OCI-LY7 (cell line): ENCODE measurements around the gene SCAND1. TPM values are rescaled to one million over a fixed set of nuclear protein-coding genes. Genes with fewer than 3 reads are reported as not detected.
"Not testable (repeated sequence)": the region's sequence is repeated elsewhere in the genome, so short reads cannot be mapped to it uniquely, and the experiment has no call there.

ENCODE experiments used
- BruUV-seq: library from RNA; stranded (reverse); fragments of 400-500 nt; replicated peaks from 2 replicates; lab custom pipeline; 2021; lab: Mats Ljungman, UMichigan
- CTCF ChIA-PET: fragments of 300-600 bp; sonication (Branson Sonifier 250); formaldehyde crosslinking; loops from one replicate; lab custom pipeline; 2022; ENCODE audit warnings: antibody characterized with exemption; ENCODE audit not compliant: unreplicated experiment; lab: Charles Lee
- POLR2A ChIA-PET: fragments of 300-600 bp; sonication (Branson Sonifier 250); formaldehyde crosslinking; loops from one replicate; lab custom pipeline; 2022; ENCODE audit warnings: antibody characterized with exemption; lab: Charles Lee
- DNase-seq: peaks from one replicate; pipeline ENCODE4 v3.0.0-alpha.2; 2015; ENCODE audit warnings: low spot score
- H2AFZ ChIP-seq: fragments of 200-600 bp; sonication (generic), shearing (Covaris generic); 2 replicates; pipeline ENCODE4 v1.6.1; 2014; ENCODE audit warnings: mild to moderate bottlenecking, antibody characterized with exemption, low read length, moderate library complexity
- H3K27ac ChIP-seq: fragments of 200-600 bp; sonication (generic); 2 replicates; pipeline ENCODE4 v1.5.1; 2014; ENCODE audit warnings: mixed run types, low read depth, mild to moderate bottlenecking, moderate library complexity, low read length, inconsistent platforms; ENCODE audit not compliant: poor library complexity, severe bottlenecking
- H3K36me3 ChIP-seq: fragments of 200-600 bp; sonication (generic); 2 replicates; pipeline ENCODE4 v1.6.1; 2014; ENCODE audit warnings: mild to moderate bottlenecking, antibody characterized with exemption, low read length, moderate library complexity, mixed read lengths; ENCODE audit not compliant: insufficient read depth
- H3K4me1 ChIP-seq: fragments of 200-600 bp; sonication (generic); 2 replicates; pipeline ENCODE4 v1.5.1; 2014; ENCODE audit warnings: mild to moderate bottlenecking, low read length; ENCODE audit not compliant: insufficient read depth, poor library complexity, severe bottlenecking
- H3K4me2 ChIP-seq: fragments of 200-600 bp; sonication (generic); 2 replicates; pipeline ENCODE4 v1.6.1; 2014; ENCODE audit warnings: mild to moderate bottlenecking, low read length
- H3K4me3 ChIP-seq: fragments of 200-600 bp; sonication (generic); 2 replicates; pipeline ENCODE4 v1.5.1; 2014; ENCODE audit warnings: mild to moderate bottlenecking, low read depth, low read length; ENCODE audit not compliant: poor library complexity, severe bottlenecking
- H3K79me2 ChIP-seq: fragments of 200-600 bp; sonication (generic); 2 replicates; pipeline ENCODE4 v1.6.1; 2016; ENCODE audit warnings: low read depth, mild to moderate bottlenecking, low read length, moderate library complexity, mixed read lengths; ENCODE audit not compliant: insufficient read depth
- H3K9me2 ChIP-seq: fragments of 200-600 bp; sonication (generic); 2 replicates; pipeline ENCODE4 v1.6.1; 2016; ENCODE audit warnings: mild to moderate bottlenecking, low read length, mixed read lengths; ENCODE audit not compliant: insufficient read depth
- H3K9me3 ChIP-seq: fragments of 200-600 bp; sonication (generic); 2 replicates; pipeline ENCODE4 v1.6.1; 2014; ENCODE audit warnings: mild to moderate bottlenecking, mixed run types, low read length, mixed read lengths
- H4K20me1 ChIP-seq: fragments of 200-600 bp; sonication (generic); 2 replicates; pipeline ENCODE4 v1.6.1; 2014; ENCODE audit warnings: mild to moderate bottlenecking, antibody characterized with exemption, low read length, moderate library complexity, mixed read lengths; ENCODE audit not compliant: insufficient read depth
- CTCF ChIP-seq: fragments of 200-600 bp; sonication (generic); conservative IDR thresholded peaks from 2 replicates; pipeline ENCODE4 v1.5.1; 2014; ENCODE audit warnings: mild to moderate bottlenecking, antibody characterized with exemption, low read length, moderate library complexity, mixed read lengths
- EZH2phosphoT487 ChIP-seq: fragments of 200-600 bp; sonication (generic); IDR thresholded peaks from 2 replicates; pipeline ENCODE4 v1.6.1; 2018; ENCODE audit warnings: low read depth, borderline replicate concordance, mild to moderate bottlenecking, mixed run types, antibody characterized with exemption, low read length, moderate library complexity, mixed read lengths
- intact Hi-C: fragments of 100-400 bp; cut with micrococcal nuclease; formaldehyde crosslinking; loops from one replicate; pipeline ENCODE4 v1.10.0; 2022; ENCODE audit not compliant: unreplicated experiment
- total RNA-seq, 2 experiments: library from RNA; depleted of rRNA in 1 of 2; stranded (reverse); fragments of >200 nt in 1 of 2; shearing (Covaris generic) in 1 of 2; gene quantifications; 2 replicates each; pipeline ENCODE4 v1.2.3, GENCODE V29; 2014 to 2022

The SCAND1 gene
- total RNA-seq, 2 experiments from 2014 or later = 75.6 to 97.6 TPM

GRCh38 chr20:36002855-36003254 lies 48.6 kb upstream of the SCAND1 start:
- Histone ChIP-seq H3K9me2 (no peaks in the 10 kb centered on the region), H3K79me2 (no peaks in the 10 kb centered on the region), H3K27ac (no peak overlapping the region), H3K4me3 (no peak overlapping the region), H3K4me2 (no peak overlapping the region), H3K36me3 (no peaks in the 10 kb centered on the region), H4K20me1 (no peaks in the 10 kb centered on the region), H3K4me1 (no peaks in the 10 kb centered on the region), H2AFZ (no peak overlapping the region), H3K9me3 (peaks cover 10% of the 10 kb centered on the region; the same call in 1 of the 2 replicates)
- TF ChIP-seq CTCF (no peak), EZH2phosphoT487 (no peak)
- no peak for DNase-seq
- intact Hi-C loops = no loop called here
- BruUV-seq = no TSS peak
- ChIA-PET POLR2A (no interaction called here), CTCF (no interaction called here)

GRCh38 chr20:36001331-36001730 lies 47.0 kb upstream of the SCAND1 start:
- H3K4me2 ChIP-seq, intact Hi-C loops, BruUV-seq, CTCF ChIA-PET, H3K4me3 ChIP-seq, H3K4me1 ChIP-seq, H3K79me2 ChIP-seq, H3K36me3 ChIP-seq, H2AFZ ChIP-seq, DNase-seq, POLR2A ChIA-PET, H3K27ac ChIP-seq, H3K9me2 ChIP-seq, H4K20me1 ChIP-seq: not testable (repeated sequence)
- H3K9me3 ChIP-seq = peaks cover 10% of the 10 kb centered on the region; the same call in 1 of the 2 replicates

GRCh38 chr20:35996492-35996891 lies 42.2 kb upstream of the SCAND1 start:
- H3K4me3 ChIP-seq, H3K36me3 ChIP-seq, H3K4me2 ChIP-seq, H3K27ac ChIP-seq, H3K9me3 ChIP-seq, H4K20me1 ChIP-seq, BruUV-seq, H3K9me2 ChIP-seq, H2AFZ ChIP-seq, POLR2A ChIA-PET, DNase-seq, H3K79me2 ChIP-seq: not testable (repeated sequence)
- CTCF ChIA-PET = interaction anchor here (0.6 to 1.9 kb wide), 2 partner anchors 142 to 444 kb away, joined by 3 to 4 read pairs; no protein-coding TSS in a partner anchor
- intact Hi-C loops = loop anchor here (5.0 kb wide), 1 partner anchor 41 kb away; no protein-coding TSS in a partner anchor
- peaks cover 16% of the 10 kb centered on the region for H3K4me1 ChIP-seq
